ENCODE measurements around the gene EVI2B.

- TF ChIP-seq CTCF (IDR thresholded peaks at IDR 0.05; ENCODE audit: low read depth, low read length, poor library complexity, severe bottlenecking) (no peak), EZH2phosphoT487 (IDR thresholded peaks at IDR 0.05; ENCODE audit: borderline replicate concordance, low read length) (no peak)
Measured at GRCh38 chr17:31272803-31273202, 41.1 kb downstream of the EVI2B start.

Measured in DOHH2 (cell line).